ENCODE results near the gene LRRC2. TPM values are rescaled to one million over a fixed set of nuclear protein-coding genes. Genes with fewer than 3 reads are reported as not detected.
"Not testable (repeated sequence)": the region's sequence is repeated elsewhere in the genome, so short reads cannot be mapped to it uniquely, and the experiment has no call there.

LRRC2 gene
- total RNA-seq, 2 donors from 2014 or later: not detected

DNA sequence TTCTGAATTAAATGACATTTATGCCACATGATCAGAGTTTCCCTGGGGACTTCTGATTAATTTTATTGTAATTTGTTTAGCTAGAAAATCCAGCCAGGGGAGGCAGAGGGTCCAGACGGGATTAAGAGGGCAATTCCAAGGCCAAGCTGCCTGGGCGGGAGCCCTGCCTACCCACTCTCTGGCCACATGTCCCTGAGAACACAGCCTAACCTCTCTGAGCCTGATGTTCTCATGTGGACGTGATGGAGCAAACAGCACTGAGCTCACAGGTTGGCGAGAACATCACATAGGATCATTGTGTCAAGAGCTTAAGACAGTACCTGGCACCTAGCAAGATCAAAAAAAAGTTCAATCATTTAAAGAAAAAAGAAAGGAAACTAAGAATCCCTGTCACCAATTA lies 1.0 kb downstream of the LRRC2 start:
- DNase-seq (ENCODE audit: low spot score in 2 of 2) (no peak), ATAC-seq (peak; percentile 15 to 40)
- Mint-ChIP-seq H3K27ac (no peak overlapping the region), H3K9me3 (peaks cover 0 to 4% of the 10 kb centered on the region in 2 donors), H3K36me3 (peaks cover 0 to 11% of the 10 kb centered on the region in 2 donors)

DNA sequence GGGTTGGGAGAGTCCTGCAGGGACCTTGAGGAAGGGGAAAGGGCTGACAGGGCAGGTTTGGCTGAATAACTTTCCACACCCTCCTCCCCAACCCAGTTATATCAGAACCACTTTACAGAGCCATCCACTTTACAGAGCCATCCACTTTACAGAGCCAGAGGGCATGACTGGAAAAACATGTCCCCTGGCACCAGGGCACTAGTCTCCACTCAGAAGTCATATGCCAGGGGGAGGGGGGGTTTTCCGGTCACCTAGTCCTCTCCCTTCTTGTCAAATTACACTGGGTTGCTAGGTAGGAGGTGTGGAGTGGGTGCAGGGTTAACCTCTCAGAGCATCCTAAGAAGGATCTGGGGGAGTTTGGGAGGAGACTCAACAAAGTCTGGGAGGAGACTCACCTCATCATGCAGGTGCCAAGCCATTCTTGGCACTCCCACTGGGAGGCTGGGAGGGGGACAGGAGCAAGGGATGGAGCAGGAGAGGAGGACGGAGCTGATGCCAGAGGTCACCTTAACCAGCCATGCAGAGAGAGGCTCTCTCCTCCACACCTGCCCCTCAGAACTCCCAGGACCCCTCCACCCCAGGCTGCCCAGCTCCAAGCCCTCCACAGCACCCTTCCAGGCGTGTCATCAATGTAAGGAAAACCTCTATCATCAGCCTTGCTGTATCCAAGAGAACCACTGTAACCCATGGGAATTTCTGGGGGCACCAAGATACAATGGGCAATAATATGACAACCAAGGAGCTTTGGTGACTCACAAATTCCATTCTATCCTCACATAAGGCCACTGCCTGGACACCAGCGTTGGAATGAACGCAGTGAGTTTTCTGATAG lies 1.7 kb downstream of the LRRC2 start:
- Mint-ChIP-seq H3K36me3 (peaks cover 0 to 11% of the 10 kb centered on the region in 2 donors), H3K9me3 (peaks cover 0 to 4% of the 10 kb centered on the region in 2 donors), H3K27ac (no peak overlapping the region)
- ATAC-seq (no peak), DNase-seq (ENCODE audit: low spot score in 2 of 2) (no peak)

DNA sequence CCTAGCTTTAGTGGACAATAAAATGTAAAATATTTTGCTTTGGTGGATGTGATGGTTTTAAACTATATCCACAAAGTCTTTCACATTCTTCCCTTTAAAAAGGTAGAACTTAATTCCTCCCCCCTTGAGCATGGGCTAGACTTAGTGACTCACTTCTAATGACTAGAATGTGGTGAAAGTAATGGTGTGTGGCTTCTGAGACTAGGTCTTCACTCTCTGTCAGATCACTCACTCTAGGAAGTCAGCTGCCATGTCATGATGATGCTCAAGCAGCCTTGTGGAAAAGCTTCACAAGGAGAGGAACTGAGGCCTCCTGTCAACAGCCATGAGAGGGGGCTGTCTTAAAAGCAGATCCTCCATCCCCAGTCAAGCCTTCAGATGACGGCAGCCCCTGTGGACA lies 4.2 kb downstream of the LRRC2 start:
- Mint-ChIP-seq H3K27ac (no peak overlapping the region), H3K36me3 (peaks cover 0 to 11% of the 10 kb centered on the region in 2 donors), H3K9me3 (peaks cover 0 to 4% of the 10 kb centered on the region in 2 donors)
- ATAC-seq (peak; percentile 56 to 65), DNase-seq (ENCODE audit: low spot score in 2 of 2) (no peak)

DNA sequence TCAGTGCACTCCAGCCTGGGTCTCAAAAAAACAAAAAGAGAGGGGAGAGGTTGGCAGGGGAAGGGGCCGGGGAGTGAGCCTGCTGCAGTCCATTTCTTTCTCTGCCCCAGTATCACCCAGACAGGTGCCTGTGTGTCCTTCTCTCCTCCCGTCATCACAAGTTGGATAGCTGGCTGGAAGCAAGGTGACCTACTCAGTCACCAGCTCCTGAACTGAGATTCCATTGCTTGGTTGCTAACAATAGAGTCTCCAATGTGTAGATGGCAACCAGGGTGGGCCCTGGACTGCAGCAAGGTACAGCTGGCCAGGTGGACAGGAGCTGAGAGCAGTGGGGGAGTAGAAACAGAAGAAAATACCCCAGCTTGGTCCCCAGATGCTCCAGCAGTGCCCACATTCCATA lies 4.6 kb downstream of the LRRC2 start:
- Mint-ChIP-seq H3K36me3 (peaks cover 0 to 11% of the 10 kb centered on the region in 2 donors), H3K27ac (no peak overlapping the region), H3K9me3 (peaks cover 0 to 4% of the 10 kb centered on the region in 2 donors)
- no peak for DNase-seq (ENCODE audit: low spot score in 2 of 2)
- no peak for ATAC-seq

DNA sequence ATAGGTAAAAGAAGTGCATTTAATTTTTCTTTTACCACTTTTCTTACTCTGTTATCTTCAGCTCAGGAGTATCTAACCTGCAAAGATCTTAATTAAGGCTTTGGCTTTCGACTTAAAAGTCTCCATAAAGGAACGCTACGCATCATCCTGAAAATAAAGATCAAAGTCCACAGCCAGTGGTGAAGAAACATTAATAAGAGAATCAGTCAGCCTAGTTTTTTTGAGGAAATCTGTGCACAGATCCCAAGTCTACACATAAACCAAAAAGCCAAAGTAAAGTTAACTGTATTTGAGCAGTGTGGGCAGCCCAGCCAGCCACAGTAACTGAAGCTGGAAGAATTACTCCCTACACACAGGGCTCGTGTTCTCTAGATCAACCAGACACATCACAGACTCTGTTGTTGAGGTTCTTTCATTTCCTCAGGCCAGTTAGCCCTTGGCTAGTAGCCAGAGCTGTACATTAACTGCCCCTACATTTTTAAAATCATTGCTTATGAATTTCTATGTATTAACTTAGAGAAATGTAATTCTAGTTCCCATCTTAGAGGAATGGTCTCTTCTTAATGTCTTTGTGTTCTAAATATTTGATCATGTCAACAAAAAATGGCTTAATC lies 6.9 kb downstream of the LRRC2 start:
- Mint-ChIP-seq H3K36me3 (peaks cover 0 to 11% of the 10 kb centered on the region in 2 donors), H3K27ac (peak overlapping the region in 1 of 2 donors; percentile 82), H3K9me3 (peaks cover 0 to 4% of the 10 kb centered on the region in 2 donors)
- DNase-seq (ENCODE audit: low spot score in 2 of 2): no peak
- ATAC-seq: no peak

DNA sequence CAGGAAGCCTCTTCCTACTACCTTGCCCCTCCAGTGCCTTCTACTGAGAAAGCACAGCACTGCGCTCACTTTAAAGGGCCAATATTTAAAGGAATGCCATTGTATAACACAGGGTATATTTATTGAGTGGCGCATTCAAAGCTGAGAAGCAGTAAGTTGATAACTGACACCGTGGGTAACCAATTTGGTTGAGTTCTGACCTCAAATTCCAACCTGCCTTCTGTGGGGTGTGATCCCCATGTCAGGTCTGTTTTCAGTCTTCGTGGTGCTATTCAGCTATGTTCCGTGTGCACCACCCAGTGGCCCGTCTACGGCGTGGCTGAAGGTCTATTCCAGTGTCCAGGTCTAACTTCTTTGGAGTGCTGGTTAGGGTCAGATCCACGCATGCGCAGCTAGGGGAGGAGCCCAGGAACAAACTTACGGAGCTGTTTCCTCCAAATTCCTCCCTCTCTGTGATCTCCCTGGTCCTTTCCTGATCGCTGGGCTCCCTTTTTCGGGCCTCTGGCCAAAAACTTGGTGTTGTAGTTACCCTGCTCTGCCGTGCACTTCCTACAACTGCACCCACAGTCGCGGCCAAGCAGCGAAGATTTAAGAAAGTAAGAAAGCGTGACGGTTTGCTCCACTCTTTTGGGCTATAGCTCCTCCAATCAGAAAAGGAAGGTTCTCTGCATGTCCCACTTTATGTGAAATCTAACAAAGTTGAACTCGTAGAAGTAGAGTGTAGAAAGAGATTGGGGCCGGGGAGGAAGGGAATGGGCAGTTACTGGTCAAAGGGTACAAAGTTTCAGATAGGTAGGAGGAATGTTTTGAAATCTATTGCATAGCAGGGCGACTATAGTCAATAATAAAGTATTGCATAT lies 7.7 kb downstream of the LRRC2 start:
- Mint-ChIP-seq H3K9me3 (peaks cover 0 to 4% of the 10 kb centered on the region in 2 donors), H3K36me3 (peaks cover 0 to 8% of the 10 kb centered on the region in 2 donors), H3K27ac (peak overlapping the region; percentile 37 to 82)
- ATAC-seq: peak; percentile 96 to 99
- DNase-seq (ENCODE audit: low spot score in 2 of 2): peak; percentile 54 to 77

DNA sequence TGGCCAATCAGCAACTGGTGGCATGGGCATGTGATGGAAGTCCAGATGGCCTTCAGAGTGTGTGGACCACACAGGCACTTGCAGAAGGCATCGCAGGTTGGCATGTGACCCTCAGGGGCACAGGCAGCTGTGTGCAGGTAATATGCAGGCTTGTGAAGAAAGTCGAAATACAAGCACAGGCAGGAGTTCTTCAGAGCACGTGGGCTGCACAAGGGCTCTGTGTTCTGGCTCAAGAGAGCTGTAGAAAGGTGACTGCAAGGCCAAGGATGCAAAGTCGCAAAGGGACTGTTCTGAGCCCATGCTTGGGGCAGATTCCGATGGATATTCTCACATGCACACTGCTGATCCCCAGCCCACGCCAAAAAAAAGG lies 8.3 kb downstream of the LRRC2 start:
- H3K9me3 Mint-ChIP-seq: peaks cover 0 to under 1% of the 10 kb centered on the region in 2 donors
- no peak for DNase-seq (ENCODE audit: low spot score in 2 of 2)
- no peak overlapping the region for H3K27ac Mint-ChIP-seq
- ATAC-seq: no peak
- H3K36me3 Mint-ChIP-seq: peaks cover 0 to 2% of the 10 kb centered on the region in 2 donors

DNA sequence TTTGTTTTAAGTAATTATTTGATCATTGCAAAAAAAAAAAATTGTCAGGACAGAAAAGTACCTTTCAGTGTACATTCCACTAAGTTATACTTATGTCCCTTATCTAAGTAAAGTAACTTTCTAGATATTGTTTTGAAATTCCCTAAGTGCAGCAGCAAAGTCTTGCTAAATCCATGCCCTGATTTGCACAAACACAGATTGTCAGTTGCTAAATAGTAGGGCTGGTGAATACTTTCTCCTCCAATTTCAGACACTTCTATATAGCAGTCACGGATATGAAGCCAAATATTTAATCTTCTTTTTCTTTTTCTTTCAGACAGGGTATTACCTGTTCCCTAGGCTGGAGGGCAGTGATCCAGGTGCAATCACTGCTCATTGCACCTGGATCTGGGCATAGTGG lies 12.9 kb downstream of the LRRC2 start:
- ATAC-seq (no peak), DNase-seq (ENCODE audit: low spot score in 2 of 2) (no peak)
- H3K27ac Mint-ChIP-seq: no peak overlapping the region

DNA sequence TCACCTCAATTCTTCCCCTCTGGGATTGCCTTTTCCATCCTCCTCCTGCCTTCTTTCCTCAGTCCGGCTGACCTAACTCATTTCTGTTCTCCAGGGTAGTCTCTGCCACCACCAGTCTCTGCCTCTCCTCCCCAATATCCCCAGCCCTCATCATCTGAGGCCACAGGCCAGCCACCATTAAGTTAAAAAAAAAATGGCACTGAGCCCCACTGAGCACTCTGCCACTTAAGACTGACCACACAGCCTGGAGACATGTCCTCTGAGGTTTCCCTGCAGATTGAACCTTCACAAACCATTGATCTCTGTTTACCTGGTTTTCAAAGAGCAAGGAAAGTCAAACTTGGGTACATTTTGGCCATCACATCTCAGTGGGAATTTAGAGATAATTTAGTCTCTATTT lies 13.6 kb downstream of the LRRC2 start:
- no peak for ATAC-seq
- no peak overlapping the region for H3K27ac Mint-ChIP-seq
- H3K36me3 Mint-ChIP-seq: no peaks in the 10 kb centered on the region
- no peaks in the 10 kb centered on the region for H3K9me3 Mint-ChIP-seq
- DNase-seq (ENCODE audit: low spot score in 2 of 2): no peak

More for the DNA sequence above, 12.9 kb downstream of the LRRC2 start:
- no peaks in the 10 kb centered on the region for H3K36me3 Mint-ChIP-seq
- H3K9me3 Mint-ChIP-seq: no peaks in the 10 kb centered on the region

DNA sequence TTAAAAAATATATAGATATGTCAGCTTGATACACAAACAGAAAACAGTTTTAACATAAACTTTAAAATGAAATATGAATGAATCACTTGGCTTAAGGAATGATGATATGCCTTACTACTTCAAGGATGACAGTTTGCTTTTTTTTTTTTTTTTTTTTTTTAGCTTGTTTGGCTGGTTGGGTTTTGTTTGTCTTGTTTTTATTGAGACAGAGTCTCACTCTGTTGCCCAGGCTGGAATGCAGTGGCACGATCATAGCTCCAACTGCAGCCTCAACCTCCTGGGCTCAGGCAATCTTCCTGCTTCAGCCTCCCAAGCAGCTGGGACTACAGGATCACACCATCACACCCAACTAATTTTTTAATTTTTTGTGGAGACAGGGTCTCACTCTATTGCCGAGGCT lies 14.5 kb downstream of the LRRC2 start:
- Mint-ChIP-seq H3K9me3 (no peaks in the 10 kb centered on the region), H3K27ac (no peak overlapping the region), H3K36me3 (no peaks in the 10 kb centered on the region)
- no peak for DNase-seq (ENCODE audit: low spot score in 2 of 2)
- ATAC-seq: no peak

DNA sequence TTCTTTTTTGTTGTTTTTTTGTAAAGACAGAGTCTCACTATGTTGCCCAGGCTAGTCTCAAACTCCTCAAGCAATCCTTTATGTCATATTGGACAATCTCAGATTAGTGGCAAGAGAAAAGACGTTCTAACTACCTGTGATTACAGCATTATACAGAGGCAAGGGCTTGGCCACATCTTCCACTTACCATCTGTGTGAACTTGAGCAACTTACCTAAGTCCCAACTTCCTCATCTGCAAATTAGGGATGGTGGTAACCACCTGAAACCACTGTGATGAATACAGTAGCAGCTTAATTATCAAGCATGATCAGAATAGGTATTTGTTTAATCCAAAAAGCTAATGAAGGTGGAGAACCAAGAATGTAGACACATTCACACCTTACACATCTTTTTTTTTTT lies 16.1 kb downstream of the LRRC2 start:
- Mint-ChIP-seq H3K36me3 (no peaks in the 10 kb centered on the region), H3K9me3 (no peaks in the 10 kb centered on the region)

DNA sequence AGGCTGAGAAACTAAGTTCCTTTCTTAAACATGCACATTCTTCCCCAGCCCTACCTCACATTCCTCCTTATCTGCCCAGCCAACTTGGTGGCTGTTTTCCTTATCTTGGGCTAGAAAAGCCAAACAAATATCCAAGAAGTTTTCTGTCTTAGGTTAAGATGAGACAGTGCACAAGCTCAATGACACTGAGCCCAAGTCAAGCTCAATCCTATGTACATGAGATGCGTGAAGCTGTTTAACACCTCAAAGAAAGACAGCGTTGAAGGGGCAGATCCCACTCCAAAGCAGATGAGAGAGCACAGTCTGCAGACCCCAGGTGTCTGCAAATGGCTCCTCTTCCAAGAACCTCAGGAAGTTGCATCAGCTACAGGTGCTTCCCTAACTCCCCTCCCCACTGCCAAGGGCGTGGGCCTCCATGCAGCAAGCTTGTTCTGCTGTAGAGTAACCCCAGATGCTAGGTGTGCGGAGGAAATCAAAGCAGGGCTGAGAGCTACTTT lies 16.6 kb downstream of the LRRC2 start:
- no peak overlapping the region for H3K27ac Mint-ChIP-seq
- H3K36me3 Mint-ChIP-seq: no peaks in the 10 kb centered on the region
- ATAC-seq (no peak), DNase-seq (ENCODE audit: low spot score in 2 of 2) (no peak)
- no peaks in the 10 kb centered on the region for H3K9me3 Mint-ChIP-seq

More for the DNA sequence above, 16.1 kb downstream of the LRRC2 start:
- no peak for ATAC-seq
- DNase-seq (ENCODE audit: low spot score in 2 of 2): no peak
- no peak overlapping the region for H3K27ac Mint-ChIP-seq

DNA sequence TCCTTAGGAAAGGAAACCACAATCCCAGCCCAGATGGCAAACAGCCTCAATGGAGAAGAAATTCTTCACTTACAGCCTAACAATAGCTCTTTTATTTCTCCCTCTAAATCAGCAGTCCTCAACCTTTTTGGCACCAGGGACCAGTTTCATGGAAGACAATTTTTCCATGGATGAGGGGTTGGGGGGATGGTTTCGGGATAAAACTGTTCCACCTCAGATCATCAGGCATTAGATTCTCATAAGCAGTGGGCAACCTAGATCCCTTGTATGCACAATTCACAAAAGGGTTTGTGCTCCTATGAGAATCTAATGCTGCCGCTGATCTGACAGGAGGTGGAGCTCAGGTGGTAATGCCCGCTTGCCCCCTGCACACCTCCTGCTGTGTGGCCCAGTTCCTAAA lies 17.5 kb downstream of the LRRC2 start:
- ATAC-seq; H3K27ac Mint-ChIP-seq; H3K9me3 Mint-ChIP-seq; DNase-seq (ENCODE audit: low spot score in 2 of 2); H3K36me3 Mint-ChIP-seq: not testable (repeated sequence)

DNA sequence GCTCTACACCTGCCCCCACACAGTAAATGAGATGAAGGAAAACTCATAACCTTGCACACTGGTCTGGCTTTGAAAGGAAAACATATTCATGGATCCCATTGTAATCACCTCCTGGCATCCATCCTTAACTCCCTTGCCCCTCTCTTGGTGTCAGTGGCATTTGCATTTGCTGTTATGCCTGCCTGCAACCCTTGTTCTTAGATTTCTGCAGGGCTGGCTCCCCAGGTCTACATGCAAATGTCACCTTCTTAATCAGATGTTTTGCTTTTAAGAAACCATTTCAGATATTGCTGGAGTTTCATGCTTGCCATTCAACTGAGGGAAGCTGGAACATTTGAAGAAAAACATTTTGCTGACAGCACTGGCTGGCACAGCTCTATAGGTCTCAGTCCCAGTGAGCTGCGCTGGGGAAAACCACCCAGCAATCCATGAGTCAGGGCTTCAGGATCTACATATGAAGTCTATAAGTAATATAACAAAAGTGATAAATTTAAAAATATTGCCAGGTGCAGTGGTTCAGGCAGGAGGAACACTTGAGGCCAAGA lies 19.1 kb downstream of the LRRC2 start:
- no peak for DNase-seq (ENCODE audit: low spot score in 2 of 2)
- Mint-ChIP-seq H3K9me3 (no peaks in the 10 kb centered on the region), H3K36me3 (no peaks in the 10 kb centered on the region), H3K27ac (peak overlapping the region in 1 of 2 donors; percentile 61)
- no peak for ATAC-seq

DNA sequence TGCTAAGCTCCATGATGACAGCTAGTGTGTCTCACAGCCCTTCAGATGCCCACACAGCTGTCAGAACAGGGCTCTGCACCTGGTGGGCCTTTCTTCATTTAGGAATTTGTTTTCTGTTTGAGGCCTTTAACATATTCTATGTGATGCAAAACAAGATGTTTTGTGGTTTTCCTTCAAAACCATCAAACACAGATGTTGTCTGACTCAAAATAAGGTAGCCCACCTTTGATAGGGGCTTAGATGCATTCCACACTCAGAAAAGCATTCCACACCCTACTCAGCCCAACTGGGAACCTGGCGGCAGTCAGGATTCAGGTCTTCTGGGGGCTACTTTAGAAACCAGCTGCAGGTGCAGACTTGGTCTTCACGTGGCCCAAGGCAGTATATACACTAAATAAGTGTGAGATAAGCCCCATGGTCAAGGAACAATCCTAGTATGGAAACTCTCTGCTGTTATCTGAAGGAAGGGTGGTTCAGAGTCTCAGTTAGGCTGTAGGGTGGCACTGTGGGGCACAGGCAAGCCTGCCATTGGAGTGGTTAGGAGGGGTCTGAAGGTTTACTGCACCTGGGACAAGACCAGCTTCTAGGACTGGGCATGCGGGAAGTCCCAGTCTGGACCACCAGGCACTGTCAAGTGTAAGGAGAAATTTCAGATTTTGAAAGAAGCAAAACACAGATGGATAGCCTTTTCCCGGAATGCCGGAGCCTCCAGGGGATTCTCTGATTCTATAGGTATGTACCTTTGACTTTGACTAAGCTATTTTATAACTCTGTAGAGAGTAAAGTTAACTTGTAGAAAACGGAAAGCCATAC lies 20.1 kb downstream of the LRRC2 start:
- DNase-seq (ENCODE audit: low spot score in 2 of 2) (no peak), ATAC-seq (no peak)
- Mint-ChIP-seq H3K36me3 (no peaks in the 10 kb centered on the region), H3K27ac (no peak overlapping the region), H3K9me3 (no peaks in the 10 kb centered on the region)
